Hepatocyte (in vitro differentiated cells): ENCODE results near the gene CEP250. TPM values are rescaled to one million over a fixed set of nuclear protein-coding genes. Genes with fewer than 3 reads are reported as not detected.
"Not testable (repeated sequence)": the region's sequence is repeated elsewhere in the genome, so short reads cannot be mapped to it uniquely, and the experiment has no call there.

Experiments
- DNase-seq: peaks from one replicate; pipeline ENCODE4 v3.0.0-alpha.2; 2016; ENCODE audit warnings: low spot score
- H2AFZ ChIP-seq: fragments of 200-600 bp; sonication (generic); 2 replicates; pipeline ENCODE4 v1.6.0; 2016; ENCODE audit warnings: antibody characterized with exemption, mild to moderate bottlenecking
- H3K27ac ChIP-seq: fragments of 200-600 bp; sonication (generic); 2 replicates; pipeline ENCODE4 v1.5.1; 2016; ENCODE audit warnings: mild to moderate bottlenecking
- H3K27me3 ChIP-seq: fragments of 200-600 bp; sonication (generic); 2 replicates; pipeline ENCODE4 v1.6.1; 2016
- H3K36me3 ChIP-seq: fragments of 200-600 bp; sonication (generic); replicated peaks from 2 replicates; pipeline ENCODE4 v1.5.1; 2016; ENCODE audit warnings: low read depth; ENCODE audit not compliant: insufficient read depth
- H3K4me1 ChIP-seq: fragments of 200-600 bp; sonication (generic); 2 replicates; pipeline ENCODE4 v1.5.1; 2016; ENCODE audit warnings: mild to moderate bottlenecking, moderate library complexity; ENCODE audit not compliant: insufficient read depth
- H3K4me2 ChIP-seq: fragments of 200-600 bp; sonication (generic); 2 replicates; pipeline ENCODE4 v1.6.0; 2016
- H3K4me3 ChIP-seq: fragments of 200-600 bp; sonication (generic); 2 replicates; pipeline ENCODE4 v1.5.1; 2016; ENCODE audit warnings: mild to moderate bottlenecking
- H3K79me2 ChIP-seq: fragments of 200-600 bp; sonication (generic); 2 replicates; pipeline ENCODE4 v1.6.0; 2017; ENCODE audit warnings: mild to moderate bottlenecking
- H3K9me2 ChIP-seq: fragments of 200-600 bp; sonication (generic); replicated peaks from 2 replicates; pipeline ENCODE4 v1.6.0; 2017; ENCODE audit warnings: mild to moderate bottlenecking; ENCODE audit not compliant: insufficient read depth
- H3K9me3 ChIP-seq: fragments of 200-600 bp; sonication (generic); 2 replicates; pipeline ENCODE4 v1.5.1; 2016; ENCODE audit warnings: low read depth, mild to moderate bottlenecking
- H4K20me1 ChIP-seq: fragments of 200-600 bp; sonication (generic); 2 replicates; pipeline ENCODE4 v1.6.0; 2016; ENCODE audit warnings: mild to moderate bottlenecking; ENCODE audit not compliant: insufficient read depth, poor library complexity, severe bottlenecking
- CTCF ChIP-seq: fragments of 200-600 bp; sonication (generic); IDR thresholded peaks from 2 replicates; pipeline ENCODE4 v1.5.1; 2016; ENCODE audit warnings: antibody characterized with exemption, mild to moderate bottlenecking; ENCODE audit not compliant: poor library complexity
- EZH2 ChIP-seq: fragments of 200-600 bp; sonication (generic); IDR thresholded peaks from 2 replicates; pipeline ENCODE4 v1.6.1; 2016; ENCODE audit warnings: antibody characterized with exemption, mild to moderate bottlenecking, borderline replicate concordance
- EZH2phosphoT487 ChIP-seq: fragments of 200-600 bp; sonication (generic); IDR thresholded peaks from one replicate; pipeline ENCODE4 v1.6.1; 2018; ENCODE audit warnings: antibody characterized with exemption, mild to moderate bottlenecking, low read depth, moderate library complexity; ENCODE audit not compliant: unreplicated experiment, severe bottlenecking
- WGBS: methylation state at CpG from one replicate; pipeline ENCODE4 v1.1.6; 2016; ENCODE audit warnings: low lambda C conversion rate; ENCODE audit errors: missing lambda C conversion rate; 5-methylcytosine and 5-hydroxymethylcytosine counted together
- polyA plus RNA-seq: library from polyadenylated mRNA; unstranded; fragments of >200 nt; fragmentation: Nextera tagmentation; extraction: Ambion mirVana; gene quantifications from 2 replicates; pipeline ENCODE4 v1.2.1, GENCODE V29; 2016
- total RNA-seq: library from RNA; depleted of rRNA; stranded (reverse); fragments of >200 nt; gene quantifications from 2 replicates; pipeline ENCODE4 v1.2.3, GENCODE V29; 2014

Gene CEP250
- total and polyA plus RNA-seq, 2 experiments from 2014 or later: 12.4 to 18.5 TPM

DNA sequence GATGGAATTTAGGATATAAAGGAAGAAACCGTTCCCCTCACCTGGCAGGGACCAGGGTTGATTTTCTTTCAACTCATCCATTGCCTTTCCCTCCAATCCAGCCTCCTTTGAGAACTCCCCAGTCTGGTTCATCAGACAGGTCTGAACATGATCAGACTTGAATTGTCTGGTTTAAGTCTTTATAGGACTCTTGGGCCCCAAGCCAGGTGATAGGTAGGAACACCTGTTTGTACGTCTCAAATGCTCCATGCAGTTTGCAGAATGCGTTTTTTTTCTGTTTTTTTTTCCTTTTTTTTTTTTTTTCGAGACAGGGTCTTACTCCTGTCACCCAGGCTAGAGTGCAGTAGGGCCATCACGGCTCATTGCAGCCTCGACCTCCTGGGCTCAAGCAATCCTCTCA lies 4.1 kb upstream of the CEP250 start:
- H3K9me3 ChIP-seq: no peaks in the 10 kb centered on the region
- no peak for TF ChIP-seq EZH2phosphoT487
- TF ChIP-seq CTCF: no peak
- no peak for TF ChIP-seq EZH2
- no peaks in the 10 kb centered on the region for H3K27me3 ChIP-seq
- no peak overlapping the region for H3K27ac ChIP-seq
- peaks cover 10% of the 10 kb centered on the region for H3K4me1 ChIP-seq
- H3K4me3 ChIP-seq: no peak overlapping the region
- H4K20me1 ChIP-seq: no peaks in the 10 kb centered on the region
- no peak overlapping the region for H3K4me2 ChIP-seq
- peaks cover 5% of the 10 kb centered on the region for H3K79me2 ChIP-seq
- 89% methylated on average over 6 of the region's 6 CpGs for WGBS
- no peak overlapping the region for H2AFZ ChIP-seq
- no peaks in the 10 kb centered on the region for H3K9me2 ChIP-seq
- DNase-seq: no peak
- no peaks in the 10 kb centered on the region for H3K36me3 ChIP-seq

DNA sequence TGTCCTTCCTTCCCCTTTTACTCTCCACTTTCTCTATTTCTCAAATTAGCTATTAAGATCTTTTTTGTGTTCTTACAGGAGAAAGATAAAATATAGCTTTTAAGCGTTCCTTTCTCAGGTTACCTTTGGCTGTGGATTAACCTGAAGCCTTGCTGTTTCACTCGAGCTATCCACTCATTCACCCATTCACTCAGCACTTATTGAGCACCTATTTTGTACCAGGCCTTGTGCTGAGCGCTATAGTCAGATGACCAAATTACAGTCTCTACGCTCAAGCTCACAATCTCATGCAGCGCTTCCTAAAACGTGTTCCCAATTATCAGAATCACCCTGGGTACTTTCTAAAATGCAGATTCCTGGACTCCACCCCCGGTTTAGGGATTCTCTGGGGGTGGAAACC lies 1.8 kb upstream of the CEP250 start:
- Histone ChIP-seq H3K27me3 (no peaks in the 10 kb centered on the region), H3K4me1 (peaks cover 12% of the 10 kb centered on the region), H3K4me2 (peak overlapping the region; percentile 81), H3K4me3 (no peak overlapping the region), H4K20me1 (no peaks in the 10 kb centered on the region), H3K79me2 (peaks cover 26% of the 10 kb centered on the region), H3K9me3 (no peaks in the 10 kb centered on the region), H3K27ac (peak overlapping the region; percentile 98), H3K36me3 (no peaks in the 10 kb centered on the region), H3K9me2 (no peaks in the 10 kb centered on the region), H2AFZ (no peak overlapping the region)
- TF ChIP-seq EZH2: no peak
- no peak for TF ChIP-seq EZH2phosphoT487
- TF ChIP-seq CTCF: no peak
- WGBS: 87% methylated on average over 7 of the region's 7 CpGs
- DNase-seq: no peak

DNA sequence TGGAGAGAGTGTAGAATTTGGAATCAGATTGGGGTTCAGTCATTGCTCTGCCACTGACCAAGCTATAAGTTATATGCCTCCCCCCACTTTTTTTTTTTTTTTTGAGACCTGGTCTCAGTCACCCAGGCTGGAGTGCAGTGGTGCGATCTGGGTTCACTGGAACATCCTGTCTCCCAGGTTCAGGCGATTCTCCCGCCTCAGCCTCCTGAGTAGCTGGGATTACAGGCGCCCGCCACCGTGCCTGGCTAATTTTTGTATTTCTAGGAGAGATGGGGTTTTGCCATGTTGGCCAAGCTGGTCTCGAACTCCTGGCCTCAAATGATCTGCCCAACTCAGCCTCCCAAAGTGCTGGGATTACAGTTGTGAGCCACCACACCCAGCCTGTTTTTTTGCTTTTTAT lies 1.3 kb downstream of the CEP250 start:
- Histone ChIP-seq H3K79me2 (peaks cover 27% of the 10 kb centered on the region), H3K4me1 (peaks cover 12% of the 10 kb centered on the region)
- H3K27ac ChIP-seq, H4K20me1 ChIP-seq, H3K9me2 ChIP-seq, H2AFZ ChIP-seq, H3K36me3 ChIP-seq, DNase-seq, H3K9me3 ChIP-seq, H3K27me3 ChIP-seq, H3K4me2 ChIP-seq, H3K4me3 ChIP-seq: not testable (repeated sequence)
- WGBS: 96% methylated on average over 7 of the region's 7 CpGs

DNA sequence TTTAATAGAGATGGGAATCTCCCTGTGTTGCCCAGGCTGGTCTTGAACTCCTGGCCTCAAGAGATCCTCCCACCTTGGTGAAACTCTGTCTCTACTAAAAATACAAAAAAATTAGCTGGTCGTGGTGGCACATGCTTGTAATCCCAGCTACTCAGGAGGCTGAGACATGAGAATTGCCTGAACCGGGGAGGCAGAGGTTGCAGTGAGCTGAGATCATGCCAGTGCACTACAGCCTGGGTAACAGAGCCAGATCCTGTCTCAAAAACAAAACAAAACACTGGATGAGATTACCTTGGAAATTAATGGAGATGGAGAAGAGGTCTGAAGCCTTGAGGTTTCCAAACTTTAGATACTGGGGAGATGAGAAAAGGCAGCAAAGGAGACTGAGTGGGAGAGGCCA lies 2.1 kb downstream of the CEP250 start:
- not testable (repeated sequence) for H3K4me2 ChIP-seq, H2AFZ ChIP-seq, H3K27ac ChIP-seq, DNase-seq, H3K9me3 ChIP-seq, H3K27me3 ChIP-seq, H4K20me1 ChIP-seq, H3K4me3 ChIP-seq, H3K36me3 ChIP-seq, H3K9me2 ChIP-seq
- H3K79me2 ChIP-seq: peaks cover 27% of the 10 kb centered on the region
- 49% methylated on average over 2 of the region's 2 CpGs for WGBS
- H3K4me1 ChIP-seq: peaks cover 12% of the 10 kb centered on the region

- no peak for DNase-seq
- Histone ChIP-seq H4K20me1 (no peaks in the 10 kb centered on the region), H3K9me2 (no peaks in the 10 kb centered on the region), H3K27ac (no peak overlapping the region), H3K4me2 (no peak overlapping the region), H3K4me1 (peaks cover 12% of the 10 kb centered on the region), H3K4me3 (no peak overlapping the region), H3K27me3 (no peaks in the 10 kb centered on the region), H3K9me3 (no peaks in the 10 kb centered on the region), H2AFZ (no peak overlapping the region), H3K36me3 (no peaks in the 10 kb centered on the region), H3K79me2 (peaks cover 27% of the 10 kb centered on the region)
- TF ChIP-seq EZH2 (no peak), CTCF (no peak), EZH2phosphoT487 (no peak)
Observed at GRCh38 chr20:35458388-35458787, 3.0 kb downstream of the CEP250 start.
